Stimulated activated CD4-positive, alpha-beta T cell treated with anti-CD3 and anti-CD28 coated beads, Interleukin-2, amount 100 ng/mL, for 48 hours (primary cell): ENCODE data around the gene PRPF38A.
A peak's percentile ranks its signal among the peaks of the same experiment; 100 is the strongest.

ENCODE experiments used
- DNase-seq, 2 donors: peaks; one replicate each; pipeline ENCODE4 v3.0.0-alpha.2; 2020

The PRPF38A gene

GRCh38 chr1:52402860-52403240 lies 1.6 kb upstream of the PRPF38A start:
- no peak for DNase-seq

GRCh38 chr1:52403566-52404115 lies 761 bp upstream of the PRPF38A start:
- DNase-seq: peak; percentile 40 to 45

GRCh38 chr1:52404975-52405338 lies 555 bp downstream of the PRPF38A start:
- no peak for DNase-seq

GRCh38 chr1:52413410-52413989 lies 9.1 kb downstream of the PRPF38A start:
- DNase-seq: no peak

- DNase-seq: no peak
Observed at GRCh38 chr1:52414942-52415341, 10.5 kb downstream of the PRPF38A start.

- no peak for DNase-seq
Observed at GRCh38 chr1:52416811-52417210, 12.4 kb downstream of the PRPF38A start.

- DNase-seq: no peak
Observed at GRCh38 chr1:52420713-52421112, 16.3 kb downstream of the PRPF38A start.

GRCh38 chr1:52423055-52423454 lies 18.7 kb downstream of the PRPF38A start:
- no peak for DNase-seq

- peak; percentile 25 to 47 for DNase-seq
Observed at GRCh38 chr1:52423771-52424170, 19.4 kb downstream of the PRPF38A start.

- no peak for DNase-seq
Observed at GRCh38 chr1:52424231-52424636, 19.8 kb downstream of the PRPF38A start.

- DNase-seq: no peak
Observed at GRCh38 chr1:52424813-52425212, 20.4 kb downstream of the PRPF38A start.

GRCh38 chr1:52426371-52426770 lies 22.0 kb downstream of the PRPF38A start:
- DNase-seq: no peak

- no peak for DNase-seq
Observed at GRCh38 chr1:52427152-52427551, 22.8 kb downstream of the PRPF38A start.

GRCh38 chr1:52432807-52433206 lies 28.4 kb downstream of the PRPF38A start:
- DNase-seq: no peak

- DNase-seq: no peak
Observed at GRCh38 chr1:52435211-52435610, 30.8 kb downstream of the PRPF38A start.

- no peak for DNase-seq
Observed at GRCh38 chr1:52435650-52436049, 31.2 kb downstream of the PRPF38A start.

- DNase-seq: no peak
Observed at GRCh38 chr1:52436817-52437216, 32.4 kb downstream of the PRPF38A start.

GRCh38 chr1:52439976-52440375 lies 35.6 kb downstream of the PRPF38A start:
- no peak for DNase-seq

GRCh38 chr1:52444463-52444862 lies 40.1 kb downstream of the PRPF38A start:
- no peak for DNase-seq

GRCh38 chr1:52454127-52454526 lies 49.7 kb downstream of the PRPF38A start:
- DNase-seq: no peak

GRCh38 chr1:52454779-52455178 lies 50.4 kb downstream of the PRPF38A start:
- DNase-seq: no peak

- no peak for DNase-seq
Observed at GRCh38 chr1:52455686-52456085, 51.3 kb downstream of the PRPF38A start.

- no peak for DNase-seq
Observed at GRCh38 chr1:52460694-52461093, 56.3 kb downstream of the PRPF38A start.

- no peak for DNase-seq
Observed at GRCh38 chr1:52461821-52462220, 57.4 kb downstream of the PRPF38A start.

- DNase-seq: no peak
Observed at GRCh38 chr1:52463891-52464290, 59.5 kb downstream of the PRPF38A start.
